ENCODE measurements around the gene NRG2.

The NRG2 gene

GRCh38 chr5:140042393-140042642 is 781 bp downstream of the NRG2 start:
- no peak overlapping the region for H3K27ac ChIP-seq
- peak overlapping the region; percentile 91 for H3K4me2 ChIP-seq
- H3K27me3 ChIP-seq: peaks cover 75% of the 10 kb centered on the region
- H3K4me3 ChIP-seq: peak overlapping the region; percentile 71
- H3K9ac ChIP-seq: peak overlapping the region; percentile 28; the same call in 1 of the 2 replicates
- no peaks in the 10 kb centered on the region for H3K36me3 ChIP-seq
- H3K9me3 ChIP-seq: no peaks in the 10 kb centered on the region
- no peak for TF ChIP-seq Cebpa-rat (IDR thresholded peaks at IDR 0.05)
- H3K4me1 ChIP-seq: peaks cover 22% of the 10 kb centered on the region
- H4K20me1 ChIP-seq: peaks cover 10% of the 10 kb centered on the region; the same call in 1 of the 2 replicates

GRCh38 chr5:140041492-140042392 is 1.4 kb downstream of the NRG2 start:
- H3K9me3 ChIP-seq: no peaks in the 10 kb centered on the region
- H3K4me1 ChIP-seq: peaks cover 22% of the 10 kb centered on the region
- no peak overlapping the region for H3K27ac ChIP-seq
- H3K9ac ChIP-seq: no peak overlapping the region
- peaks cover 10% of the 10 kb centered on the region; the same call in 1 of the 2 replicates for H4K20me1 ChIP-seq
- TF ChIP-seq Cebpa-rat (IDR thresholded peaks at IDR 0.05): no peak
- H3K27me3 ChIP-seq: peaks cover 75% of the 10 kb centered on the region
- H3K4me3 ChIP-seq: peak overlapping the region; percentile 71
- no peaks in the 10 kb centered on the region for H3K36me3 ChIP-seq
- H3K4me2 ChIP-seq: peak overlapping the region; percentile 91

GRCh38 chr5:140041099-140041491 is 2.0 kb downstream of the NRG2 start:
- Histone ChIP-seq H3K4me3 (no peak overlapping the region), H3K9ac (no peak overlapping the region), H3K36me3 (no peaks in the 10 kb centered on the region), H4K20me1 (peaks cover 10% of the 10 kb centered on the region; the same call in 1 of the 2 replicates), H3K27me3 (peaks cover 75% of the 10 kb centered on the region), H3K4me2 (no peak overlapping the region), H3K9me3 (no peaks in the 10 kb centered on the region), H3K27ac (no peak overlapping the region), H3K4me1 (peaks cover 22% of the 10 kb centered on the region)
- no peak for TF ChIP-seq Cebpa-rat (IDR thresholded peaks at IDR 0.05)

GRCh38 chr5:140040358-140040757 is 2.7 kb downstream of the NRG2 start:
- Histone ChIP-seq H3K27ac (no peak overlapping the region), H3K9me3 (no peaks in the 10 kb centered on the region), H4K20me1 (peaks cover 10% of the 10 kb centered on the region; the same call in 1 of the 2 replicates), H3K4me3 (no peak overlapping the region), H3K4me1 (peaks cover 22% of the 10 kb centered on the region), H3K27me3 (peaks cover 73% of the 10 kb centered on the region), H3K36me3 (no peaks in the 10 kb centered on the region), H3K4me2 (no peak overlapping the region), H3K9ac (no peak overlapping the region)
- TF ChIP-seq Cebpa-rat (IDR thresholded peaks at IDR 0.05): no peak

GRCh38 chr5:140039561-140039960 is 3.5 kb downstream of the NRG2 start:
- no peak overlapping the region for H3K27ac ChIP-seq
- H3K9me3 ChIP-seq: no peaks in the 10 kb centered on the region
- no peak for TF ChIP-seq Cebpa-rat (IDR thresholded peaks at IDR 0.05)
- no peak overlapping the region for H3K4me3 ChIP-seq
- H3K36me3 ChIP-seq: no peaks in the 10 kb centered on the region
- H3K27me3 ChIP-seq: peaks cover 66% of the 10 kb centered on the region
- peaks cover 10% of the 10 kb centered on the region; the same call in 1 of the 2 replicates for H4K20me1 ChIP-seq
- no peak overlapping the region for H3K9ac ChIP-seq
- no peak overlapping the region for H3K4me2 ChIP-seq
- peaks cover 22% of the 10 kb centered on the region for H3K4me1 ChIP-seq

GRCh38 chr5:140038373-140038957 is 4.6 kb downstream of the NRG2 start:
- Histone ChIP-seq H3K27ac (no peak overlapping the region), H3K9ac (no peak overlapping the region), H3K36me3 (no peaks in the 10 kb centered on the region), H3K27me3 (peaks cover 55% of the 10 kb centered on the region), H4K20me1 (peaks cover 10% of the 10 kb centered on the region; the same call in 1 of the 2 replicates), H3K4me1 (peaks cover 17% of the 10 kb centered on the region), H3K4me3 (no peak overlapping the region), H3K4me2 (peak overlapping the region; percentile 59), H3K9me3 (no peaks in the 10 kb centered on the region)
- no peak for TF ChIP-seq Cebpa-rat (IDR thresholded peaks at IDR 0.05)

- Histone ChIP-seq H3K27ac (no peak overlapping the region), H4K20me1 (0 out of 2 replicates have a peak, but pooled peaks cover 4% of the 10 kb centered on the region), H3K4me2 (no peak overlapping the region), H3K27me3 (peaks cover 40% of the 10 kb centered on the region), H3K4me3 (no peak overlapping the region), H3K36me3 (no peaks in the 10 kb centered on the region), H3K9me3 (no peaks in the 10 kb centered on the region), H3K9ac (no peak overlapping the region), H3K4me1 (peaks cover 7% of the 10 kb centered on the region; the same call in 1 of the 2 replicates)
- TF ChIP-seq Cebpa-rat (IDR thresholded peaks at IDR 0.05): no peak
These were observed 6.1 kb downstream of the NRG2 start for GRCh38 chr5:140037012-140037411.

- Histone ChIP-seq H3K36me3 (no peaks in the 10 kb centered on the region), H3K4me3 (no peak overlapping the region), H3K9me3 (no peaks in the 10 kb centered on the region), H4K20me1 (no peaks in the 10 kb centered on the region), H3K4me1 (peaks cover 7% of the 10 kb centered on the region; the same call in 1 of the 2 replicates), H3K27me3 (peaks cover 29% of the 10 kb centered on the region), H3K9ac (no peak overlapping the region), H3K4me2 (no peak overlapping the region), H3K27ac (no peak overlapping the region)
- no peak for TF ChIP-seq Cebpa-rat (IDR thresholded peaks at IDR 0.05)
These were observed 7.2 kb downstream of the NRG2 start for GRCh38 chr5:140035881-140036280.

GRCh38 chr5:140033037-140033760 is 9.9 kb downstream of the NRG2 start:
- H3K36me3 ChIP-seq: no peaks in the 10 kb centered on the region
- no peaks in the 10 kb centered on the region for H3K4me1 ChIP-seq
- no peak overlapping the region for H3K4me3 ChIP-seq
- no peak overlapping the region for H3K9ac ChIP-seq
- H3K27ac ChIP-seq: no peak overlapping the region
- TF ChIP-seq Cebpa-rat (IDR thresholded peaks at IDR 0.05): no peak
- no peak overlapping the region for H3K4me2 ChIP-seq
- H3K9me3 ChIP-seq: no peaks in the 10 kb centered on the region
- H4K20me1 ChIP-seq: no peaks in the 10 kb centered on the region
- H3K27me3 ChIP-seq: peaks cover 2% of the 10 kb centered on the region; the same call in 1 of the 2 replicates

All from BLaER1 (cell line).